DOHH2 (cell line): ENCODE results near the gene CCR3.
"Not testable (repeated sequence)": the region's sequence is repeated elsewhere in the genome, so short reads cannot be mapped to it uniquely, and the experiment has no call there.

ENCODE experiments used
- H3F3A ChIP-seq: fragments of 200-600 bp; sonication (generic), shearing (Covaris generic); 2 replicates; pipeline ENCODE4 v1.6.0; 2016; ENCODE audit warnings: antibody characterized with exemption, mild to moderate bottlenecking; ENCODE audit not compliant: control insufficient read depth, insufficient read depth
- H3K27ac ChIP-seq: fragments of 200-600 bp; sonication (generic); 2 replicates; pipeline ENCODE4 v1.5.1; 2014; ENCODE audit warnings: low read depth, mild to moderate bottlenecking, low read length, moderate library complexity
- H3K27me3 ChIP-seq: fragments of 200-600 bp; sonication (generic); 2 replicates; pipeline ENCODE4 v1.6.1; 2014; ENCODE audit warnings: mild to moderate bottlenecking, low read length, mixed read lengths; ENCODE audit not compliant: control insufficient read depth
- H3K36me3 ChIP-seq: fragments of 200-600 bp; sonication (generic); 2 replicates; pipeline ENCODE4 v1.6.1; 2014; ENCODE audit warnings: mild to moderate bottlenecking, low read length, moderate library complexity, mixed read lengths; ENCODE audit not compliant: control insufficient read depth
- H3K4me1 ChIP-seq: fragments of 200-600 bp; sonication (generic); 2 replicates; pipeline ENCODE4 v1.6.1; 2014; ENCODE audit warnings: mild to moderate bottlenecking, low read length, mixed read lengths; ENCODE audit not compliant: control insufficient read depth
- H3K4me2 ChIP-seq: fragments of 200-600 bp; sonication (generic); 2 replicates; pipeline ENCODE4 v1.6.0; 2014; ENCODE audit warnings: mild to moderate bottlenecking, low read length, moderate library complexity
- H3K4me3 ChIP-seq: fragments of 200-600 bp; sonication (generic); 2 replicates; pipeline ENCODE4 v1.5.1; 2014; ENCODE audit warnings: mild to moderate bottlenecking, low read length, mixed read lengths
- H3K79me2 ChIP-seq: fragments of 200-600 bp; sonication (generic); 2 replicates; pipeline ENCODE4 v1.6.1; 2014; ENCODE audit warnings: mild to moderate bottlenecking, low read length, mixed read lengths; ENCODE audit not compliant: control insufficient read depth
- H3K9me2 ChIP-seq: fragments of 200-600 bp; sonication (generic); replicated peaks from 2 replicates; pipeline ENCODE4 v1.6.1; 2014; ENCODE audit warnings: mild to moderate bottlenecking, low read length, mixed read lengths; ENCODE audit not compliant: control insufficient read depth
- H3K9me3 ChIP-seq: fragments of 200-600 bp; sonication (generic); 2 replicates; pipeline ENCODE4 v1.6.1; 2014; ENCODE audit warnings: antibody characterized with exemption, low read length, mixed read lengths; ENCODE audit not compliant: control insufficient read depth, insufficient read depth
- H4K20me1 ChIP-seq: fragments of 200-600 bp; sonication (generic); 2 replicates; pipeline ENCODE4 v1.6.0; 2014; ENCODE audit warnings: low read depth, mild to moderate bottlenecking, antibody characterized with exemption, low read length, moderate library complexity; ENCODE audit not compliant: control insufficient read depth, insufficient read depth
- EZH2phosphoT487 ChIP-seq: fragments of 200-600 bp; sonication (generic); IDR thresholded peaks from 2 replicates; pipeline ENCODE4 v1.6.1; 2017; ENCODE audit warnings: borderline replicate concordance, mild to moderate bottlenecking, antibody characterized with exemption, low read length, moderate library complexity, mixed read lengths
- TF ChIP-seq, protein P1 (sequence below): fragments of 200-600 bp; sonication (generic); IDR thresholded peaks from one replicate; pipeline ENCODE4 v1.5.1; 2014; ENCODE audit warnings: antibody characterized with exemption, mild to moderate bottlenecking, low read depth, low read length; ENCODE audit not compliant: poor library complexity, severe bottlenecking

Gene CCR3

GRCh38 chr3:46205286-46205960 is 36.8 kb upstream of the CCR3 start:
- H3K4me2 ChIP-seq = no peak overlapping the region

GRCh38 chr3:46206282-46207015 is 35.8 kb upstream of the CCR3 start:
- no peaks in the 10 kb centered on the region for H3K9me3 ChIP-seq
- no peak overlapping the region for H3K4me3 ChIP-seq
- H3K4me1 ChIP-seq = no peaks in the 10 kb centered on the region
- no peaks in the 10 kb centered on the region for H3K79me2 ChIP-seq
- H3K9me2 ChIP-seq = no peaks in the 10 kb centered on the region
- H3K27me3 ChIP-seq = peaks cover 2% of the 10 kb centered on the region; the same call in 1 of the 2 replicates
- no peak overlapping the region for H3K27ac ChIP-seq
- no peaks in the 10 kb centered on the region for H4K20me1 ChIP-seq
- H3K4me2 ChIP-seq = no peak overlapping the region
- no peaks in the 10 kb centered on the region for H3F3A ChIP-seq
- no peaks in the 10 kb centered on the region for H3K36me3 ChIP-seq
- no peak for TF ChIP-seq EZH2phosphoT487
- TF ChIP-seq, protein P1, sequence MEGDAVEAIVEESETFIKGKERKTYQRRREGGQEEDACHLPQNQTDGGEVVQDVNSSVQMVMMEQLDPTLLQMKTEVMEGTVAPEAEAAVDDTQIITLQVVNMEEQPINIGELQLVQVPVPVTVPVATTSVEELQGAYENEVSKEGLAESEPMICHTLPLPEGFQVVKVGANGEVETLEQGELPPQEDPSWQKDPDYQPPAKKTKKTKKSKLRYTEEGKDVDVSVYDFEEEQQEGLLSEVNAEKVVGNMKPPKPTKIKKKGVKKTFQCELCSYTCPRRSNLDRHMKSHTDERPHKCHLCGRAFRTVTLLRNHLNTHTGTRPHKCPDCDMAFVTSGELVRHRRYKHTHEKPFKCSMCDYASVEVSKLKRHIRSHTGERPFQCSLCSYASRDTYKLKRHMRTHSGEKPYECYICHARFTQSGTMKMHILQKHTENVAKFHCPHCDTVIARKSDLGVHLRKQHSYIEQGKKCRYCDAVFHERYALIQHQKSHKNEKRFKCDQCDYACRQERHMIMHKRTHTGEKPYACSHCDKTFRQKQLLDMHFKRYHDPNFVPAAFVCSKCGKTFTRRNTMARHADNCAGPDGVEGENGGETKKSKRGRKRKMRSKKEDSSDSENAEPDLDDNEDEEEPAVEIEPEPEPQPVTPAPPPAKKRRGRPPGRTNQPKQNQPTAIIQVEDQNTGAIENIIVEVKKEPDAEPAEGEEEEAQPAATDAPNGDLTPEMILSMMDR = no peak

More at GRCh38 chr3:46205286-46205960, 36.8 kb upstream of the CCR3 start:
- Histone ChIP-seq H3K79me2 (no peaks in the 10 kb centered on the region), H3K36me3 (no peaks in the 10 kb centered on the region), H3K9me2 (no peaks in the 10 kb centered on the region), H3K4me3 (no peak overlapping the region), H3K9me3 (no peaks in the 10 kb centered on the region), H3K27me3 (peaks cover 9% of the 10 kb centered on the region), H4K20me1 (no peaks in the 10 kb centered on the region), H3K4me1 (no peaks in the 10 kb centered on the region), H3F3A (no peaks in the 10 kb centered on the region), H3K27ac (no peak overlapping the region)
- no peak for TF ChIP-seq EZH2phosphoT487
- TF ChIP-seq, protein P1 = no peak

GRCh38 chr3:46207514-46207913 is 34.7 kb upstream of the CCR3 start:
- H3K79me2 ChIP-seq, H3K9me2 ChIP-seq, H3K9me3 ChIP-seq, H4K20me1 ChIP-seq, H3K27me3 ChIP-seq, H3K36me3 ChIP-seq, H3F3A ChIP-seq, H3K4me1 ChIP-seq, H3K27ac ChIP-seq, H3K4me2 ChIP-seq, H3K4me3 ChIP-seq: not testable (repeated sequence)

DNA sequence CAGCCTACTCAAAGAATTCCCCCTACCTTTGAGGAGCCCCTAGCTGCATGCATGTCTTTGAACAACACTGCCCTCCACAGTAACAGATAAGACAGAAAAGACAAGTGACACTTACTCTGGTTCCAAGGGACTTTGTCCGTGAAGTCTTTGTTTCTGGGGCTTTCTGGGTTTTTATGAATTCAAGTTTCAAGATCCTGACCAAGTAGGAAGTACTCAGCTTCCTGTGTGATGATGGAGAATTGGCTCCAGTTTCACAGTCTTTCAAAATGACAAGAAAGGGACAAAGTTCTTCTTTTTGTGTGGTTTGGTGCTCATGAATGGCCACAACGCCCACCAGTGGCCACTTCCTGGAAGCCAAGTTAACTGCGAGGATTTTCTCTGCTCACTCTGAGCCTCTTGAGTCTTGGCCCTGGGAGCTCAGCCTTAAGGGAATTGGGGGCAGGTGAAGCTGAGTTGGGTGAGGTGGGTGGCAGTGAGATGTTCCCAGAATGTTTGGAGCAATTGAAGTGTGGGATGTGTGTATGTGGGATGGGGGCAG is 34.0 kb upstream of the CCR3 start, which contains the start of gene CCR1:
CCR1 (minus strand) TSS at position 147 of the 538 bp plus-strand sequence. CDS start 4,000 bp downstream, outside the sequence.
- H3K4me3 ChIP-seq = no peak within 1 kb of the TSS
- no peaks in the 10 kb centered on the region for H3K79me2 ChIP-seq
- no peaks in the 10 kb centered on the region for H3K9me2 ChIP-seq
- 0 out of 2 replicates have a peak, but pooled peaks cover 3% of the 10 kb centered on the region for H3K27me3 ChIP-seq
- H3K4me1 ChIP-seq = no peaks in the 10 kb centered on the region
- no peaks in the 10 kb centered on the region for H4K20me1 ChIP-seq
- H3K9me3 ChIP-seq = no peaks in the 10 kb centered on the region
- no peak for TF ChIP-seq EZH2phosphoT487
- TF ChIP-seq, protein P1 = peak; percentile 57
- no peak within 1 kb of the TSS for H3K4me2 ChIP-seq
- H3F3A ChIP-seq = no peaks in the 10 kb centered on the region
- no peak within 1 kb of the TSS for H3K27ac ChIP-seq
- no peaks in the 10 kb centered on the region for H3K36me3 ChIP-seq
